ENCODE results near the gene CNPY1. TPM values are rescaled to one million over a fixed set of nuclear protein-coding genes. Genes with fewer than 3 reads are reported as not detected.
"Not testable (repeated sequence)": the region's sequence is repeated elsewhere in the genome, so short reads cannot be mapped to it uniquely, and the experiment has no call there.

CNPY1 gene
- not detected for total RNA-seq
- long read RNA-seq, result 0 reads

DNA sequence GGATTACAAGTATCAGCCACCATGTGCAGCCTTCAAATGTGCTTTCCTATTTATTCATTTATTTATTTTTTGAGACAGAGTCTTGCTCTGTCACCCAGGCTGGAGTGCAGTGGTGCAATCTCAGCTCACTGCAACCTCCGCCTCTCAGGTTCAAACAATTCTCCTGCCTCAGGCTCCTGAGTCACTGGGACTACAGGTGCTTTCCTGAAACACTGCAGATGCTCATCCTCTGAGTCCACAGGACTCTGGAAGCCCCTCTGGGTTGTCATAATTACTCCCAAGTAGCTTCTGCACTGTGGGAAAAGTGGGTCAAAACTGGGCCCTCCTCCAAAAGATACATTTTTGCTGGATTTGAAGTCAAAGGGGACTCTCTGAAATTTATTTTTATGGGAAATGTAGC, at the start of gene CNPY1:
Gene CNPY1 (minus strand): TSS at position 111 of the 400 bp plus-strand sequence. CDS start 630 bp downstream, outside the sequence.
- intact Hi-C loops (cut with DNase I, micrococcal nuclease); ATAC-seq; DNase-seq: not testable (repeated sequence)

DNA sequence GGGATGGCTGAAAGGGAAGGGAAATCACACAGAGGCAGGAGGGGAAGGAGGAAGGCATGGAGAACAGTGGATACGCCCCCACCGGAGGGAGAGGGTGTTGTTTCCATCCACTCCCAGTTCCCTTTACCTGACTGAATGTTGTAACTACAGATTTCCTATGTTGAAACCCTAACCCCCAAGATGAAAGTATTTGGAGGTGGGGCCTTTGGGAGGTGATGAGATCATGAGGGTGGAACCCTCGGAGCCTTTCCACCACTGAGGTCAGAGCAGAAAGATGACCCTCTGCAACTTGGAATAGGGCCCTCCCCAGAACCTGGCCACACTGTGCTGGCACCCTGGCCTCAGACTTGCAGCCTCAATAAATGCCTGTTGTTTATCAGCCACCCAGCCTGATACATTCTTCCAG, 48.6 kb upstream of the CNPY1 start:
- no peak for ATAC-seq
- DNase-seq, result no peak
- intact Hi-C loops (cut with DNase I, micrococcal nuclease), result loop anchor here in 1 of 2 donors (5.0 kb wide), 1 partner anchor 142 kb away; no protein-coding TSS in a partner anchor

DNA sequence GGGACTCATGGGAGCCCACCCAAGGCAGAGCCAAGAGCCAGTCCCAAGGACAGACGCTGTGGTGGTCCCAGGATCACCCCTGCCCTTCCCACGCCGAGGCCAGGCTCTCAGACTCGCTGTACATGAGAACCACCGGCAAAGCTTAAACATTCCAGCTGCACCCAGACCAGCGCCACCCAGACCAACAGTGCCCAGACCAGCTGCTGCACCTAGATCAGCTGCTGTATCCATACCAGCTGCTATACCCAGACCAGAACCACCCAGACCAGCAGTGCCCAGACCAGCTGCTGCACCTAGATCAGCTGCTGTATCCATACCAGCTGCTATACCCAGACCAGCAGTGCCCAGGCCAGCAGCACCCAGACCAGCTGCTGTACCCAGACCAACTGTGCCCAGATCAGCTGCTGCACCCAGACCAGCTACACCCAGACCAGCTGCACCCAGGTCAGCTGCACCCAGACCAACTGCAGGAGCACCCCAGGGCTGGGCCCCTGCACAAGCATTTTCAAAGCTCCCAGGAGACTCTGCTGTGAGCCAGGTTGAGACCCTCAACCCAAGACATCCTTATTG, 47.9 kb upstream of the CNPY1 start:
- intact Hi-C loops (cut with DNase I, micrococcal nuclease), result no loop called here
- ATAC-seq, result no peak
- DNase-seq, result peak in 1 of 2 donors; percentile 24

DNA sequence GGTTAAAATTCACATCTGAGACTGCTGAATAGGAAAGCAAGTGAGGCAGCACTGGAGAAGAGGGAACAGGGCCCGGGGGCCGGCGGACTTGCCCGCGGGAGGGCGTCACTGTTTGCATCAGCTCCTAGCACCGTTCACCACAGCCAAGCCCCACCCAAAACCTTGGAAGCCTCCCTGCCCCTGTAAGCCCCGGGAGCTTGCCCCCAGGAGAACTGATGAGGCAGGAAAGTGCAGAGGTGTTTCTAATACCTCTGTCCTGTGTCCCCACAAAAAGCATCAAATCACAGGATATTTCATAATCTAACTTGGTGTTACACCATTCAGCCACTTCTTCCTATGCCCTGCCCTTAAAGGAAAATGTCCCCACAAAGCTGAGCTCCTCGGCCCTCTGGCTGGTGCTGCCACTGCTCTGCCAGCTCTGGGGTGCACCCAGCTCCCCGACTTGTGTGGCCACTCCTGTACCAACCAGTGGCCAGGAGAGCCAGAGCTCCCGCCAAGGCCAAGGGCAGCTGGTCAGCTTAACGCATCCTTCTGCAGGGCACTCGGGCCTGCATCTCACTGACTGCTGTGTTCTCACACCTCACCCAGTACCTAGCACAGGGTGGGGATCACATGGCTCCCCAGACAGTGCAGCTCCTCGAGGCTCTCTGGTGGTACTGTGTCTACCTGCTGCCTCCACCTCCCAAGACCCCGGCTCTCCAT, 47.3 kb upstream of the CNPY1 start:
- intact Hi-C loops (cut with DNase I, micrococcal nuclease), result no loop called here

DNA sequence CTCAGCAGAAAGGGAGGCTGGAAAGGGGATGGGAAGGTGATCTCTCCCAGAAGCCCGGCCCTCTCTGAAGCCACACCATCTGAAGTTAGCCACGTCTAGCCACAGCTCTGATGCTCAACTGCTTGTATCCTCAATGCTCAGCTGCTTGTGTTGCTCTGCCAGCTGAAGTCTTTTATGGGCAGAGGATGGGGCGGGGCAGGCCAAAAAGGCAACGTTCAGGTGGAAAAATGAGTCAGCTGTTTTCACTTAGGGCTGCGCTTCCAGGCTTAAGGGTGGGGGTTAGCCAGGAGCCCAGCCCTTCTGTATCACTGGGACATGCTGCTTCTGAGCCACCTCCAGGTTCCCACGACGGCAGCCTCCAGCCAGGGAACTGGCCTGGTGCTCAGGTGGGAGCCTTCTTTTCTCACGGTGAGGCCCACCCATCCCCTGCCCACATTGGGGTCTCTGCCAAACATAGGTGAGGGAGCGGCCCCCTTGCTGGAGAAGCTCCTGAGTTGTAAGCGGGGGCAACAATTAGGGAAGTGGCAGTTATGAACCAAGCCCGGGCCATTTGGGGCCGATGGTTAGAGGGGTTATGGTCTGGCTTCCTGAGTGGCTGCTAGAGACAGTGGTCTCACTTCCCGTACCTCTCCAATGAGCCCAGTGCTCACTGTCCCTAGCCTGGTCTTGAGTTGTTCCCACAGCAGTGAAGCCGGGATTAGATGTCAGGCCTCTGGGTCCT, 44.9 kb upstream of the CNPY1 start:
- intact Hi-C loops (cut with DNase I, micrococcal nuclease), result no loop called here
- peak; percentile 42 to 53 for DNase-seq
- ATAC-seq, result peak; percentile 84

More for the DNA sequence above, 47.3 kb upstream of the CNPY1 start:
- ATAC-seq, result no peak
- no peak for DNase-seq

DNA sequence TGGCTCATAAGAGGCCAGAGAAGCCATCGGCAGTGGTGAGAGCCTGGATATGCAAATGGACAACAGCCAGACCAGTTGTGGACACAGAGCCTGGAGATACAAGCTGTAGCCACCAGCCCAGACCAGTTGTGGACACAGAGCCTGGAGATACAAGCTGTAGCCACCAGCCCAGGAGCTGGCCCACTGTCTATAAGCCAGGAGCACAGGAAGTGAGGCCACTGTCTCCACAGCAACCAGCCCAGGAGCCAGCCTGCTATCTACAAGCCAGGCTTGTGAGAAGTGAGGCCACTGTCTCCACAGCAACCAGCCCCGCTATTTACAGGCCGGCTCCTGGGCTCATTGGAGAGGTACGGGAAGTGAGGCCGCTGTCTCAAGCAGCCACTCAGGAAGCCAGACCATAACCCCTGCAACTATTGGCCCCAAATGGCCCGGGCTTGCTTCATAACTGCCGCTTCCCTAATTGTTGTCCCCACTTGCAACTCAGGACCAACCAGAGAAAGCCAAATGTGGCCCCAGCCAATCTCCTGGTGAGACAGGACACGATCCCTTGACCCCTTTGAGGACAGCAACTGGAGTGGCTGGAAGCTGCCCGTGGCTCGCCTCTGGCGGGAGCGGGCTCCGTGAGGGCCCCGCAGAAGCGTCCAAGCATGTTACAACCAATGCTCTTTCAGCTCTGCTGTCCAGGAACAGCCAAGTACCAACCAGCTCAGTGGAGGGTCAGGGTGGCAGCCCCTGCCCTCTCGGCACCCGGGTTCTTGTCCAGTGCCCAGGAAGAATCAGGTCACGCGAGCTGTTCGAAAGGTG, 44.1 kb upstream of the CNPY1 start:
- peak in 1 of 2 donors; percentile 31 for DNase-seq
- intact Hi-C loops (cut with DNase I, micrococcal nuclease), result no loop called here

DNA sequence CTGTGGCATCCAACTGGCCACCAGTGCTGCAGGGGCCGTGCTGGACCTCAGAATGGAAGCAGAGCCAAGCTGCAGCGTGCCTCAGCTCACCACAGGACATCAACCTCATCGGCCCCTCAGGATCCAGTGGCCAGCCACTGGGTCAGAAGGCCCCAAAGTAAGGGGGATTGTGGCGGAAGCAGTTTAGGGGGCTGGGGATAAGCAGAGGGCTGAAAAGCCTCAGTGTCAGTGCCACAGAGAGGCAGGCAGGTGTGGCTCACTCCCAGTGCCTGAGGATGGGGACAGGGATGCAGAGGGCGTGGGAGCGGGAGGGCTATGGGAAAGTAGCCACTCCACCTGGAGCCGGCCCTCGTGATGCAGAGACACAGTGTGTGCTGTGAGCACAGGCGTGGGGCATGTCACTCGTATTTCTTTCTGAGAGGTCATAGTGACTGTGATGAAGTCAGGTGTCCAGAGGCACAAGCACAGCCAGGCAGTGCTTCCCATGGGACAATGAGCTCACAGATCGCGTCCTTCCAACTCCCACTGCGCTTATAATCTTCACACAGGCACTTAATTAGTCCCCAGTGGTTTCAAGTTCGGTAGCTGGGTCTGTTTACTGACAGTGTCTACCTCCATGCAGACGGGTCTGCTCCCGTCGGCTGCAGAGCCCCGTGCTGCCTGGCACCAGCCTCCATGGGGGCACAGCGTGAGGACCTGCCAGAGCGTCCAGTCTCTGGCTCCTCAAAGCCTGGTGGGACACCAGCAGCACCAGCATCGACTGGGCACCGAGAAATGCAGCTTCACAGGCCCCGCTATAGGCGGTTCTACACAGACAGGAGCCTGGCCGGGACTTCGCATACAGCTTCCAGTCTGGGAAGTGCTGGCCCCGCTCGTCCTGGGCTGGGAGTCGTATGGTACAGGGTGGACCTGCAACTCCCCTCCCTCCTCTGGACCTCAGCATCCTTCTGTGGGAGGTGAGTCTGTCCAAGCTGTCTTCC, 42.9 kb upstream of the CNPY1 start:
- no peak for ATAC-seq
- intact Hi-C loops (cut with DNase I, micrococcal nuclease), result no loop called here
- DNase-seq, result peak in 1 of 2 donors; percentile 16

More for the DNA sequence above, 44.1 kb upstream of the CNPY1 start:
- ATAC-seq, result peak; percentile 40

DNA sequence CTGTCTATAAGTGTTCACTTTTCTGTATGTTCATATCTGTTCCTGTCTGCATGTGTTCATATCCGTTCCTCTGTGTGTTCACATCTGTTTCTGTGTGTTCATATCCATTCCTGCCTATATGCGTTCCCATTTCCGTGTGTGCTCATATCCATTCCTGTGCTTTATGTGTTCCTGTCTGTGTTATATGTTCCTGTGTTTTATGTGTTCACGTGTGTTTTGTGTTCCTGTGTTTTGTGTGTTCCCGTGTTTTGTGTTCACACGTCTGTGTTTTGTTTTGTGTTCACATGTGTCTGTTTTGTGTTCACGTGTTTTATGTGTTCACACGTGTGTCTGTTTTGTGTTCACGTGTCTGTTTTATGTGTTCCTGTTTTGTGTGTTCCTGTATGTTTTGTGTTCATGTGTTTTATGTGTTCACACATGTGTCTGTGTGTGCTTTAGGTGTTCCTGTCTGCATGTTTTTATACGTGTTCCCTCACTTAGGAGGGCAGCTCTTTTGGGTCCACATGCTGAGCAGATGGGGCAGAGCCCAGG, 42.2 kb upstream of the CNPY1 start:
- ATAC-seq (no peak), DNase-seq (no peak)
- intact Hi-C loops (cut with DNase I, micrococcal nuclease), result no loop called here

DNA sequence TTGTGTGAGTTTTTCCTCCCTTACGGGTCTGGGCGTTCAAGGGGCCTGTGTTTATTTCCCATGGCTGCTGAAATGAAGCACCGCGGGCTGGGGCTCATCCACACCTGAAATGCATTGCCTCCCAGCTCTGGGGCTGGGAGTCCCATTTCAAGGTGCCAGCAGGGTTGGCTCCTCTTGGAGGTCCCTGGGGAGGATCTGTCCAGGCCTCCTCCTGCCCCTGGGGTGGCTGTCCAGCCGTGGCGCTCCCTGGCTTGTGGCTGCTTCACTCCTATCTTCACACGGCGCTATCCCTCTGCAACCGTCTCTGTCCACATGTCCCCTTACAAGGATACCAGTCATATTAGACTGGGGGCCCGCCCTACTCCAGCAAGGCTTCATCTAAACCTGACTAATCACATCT, 41.1 kb upstream of the CNPY1 start:
- no peak for DNase-seq
- intact Hi-C loops (cut with DNase I, micrococcal nuclease), result no loop called here
- ATAC-seq, result no peak

DNA sequence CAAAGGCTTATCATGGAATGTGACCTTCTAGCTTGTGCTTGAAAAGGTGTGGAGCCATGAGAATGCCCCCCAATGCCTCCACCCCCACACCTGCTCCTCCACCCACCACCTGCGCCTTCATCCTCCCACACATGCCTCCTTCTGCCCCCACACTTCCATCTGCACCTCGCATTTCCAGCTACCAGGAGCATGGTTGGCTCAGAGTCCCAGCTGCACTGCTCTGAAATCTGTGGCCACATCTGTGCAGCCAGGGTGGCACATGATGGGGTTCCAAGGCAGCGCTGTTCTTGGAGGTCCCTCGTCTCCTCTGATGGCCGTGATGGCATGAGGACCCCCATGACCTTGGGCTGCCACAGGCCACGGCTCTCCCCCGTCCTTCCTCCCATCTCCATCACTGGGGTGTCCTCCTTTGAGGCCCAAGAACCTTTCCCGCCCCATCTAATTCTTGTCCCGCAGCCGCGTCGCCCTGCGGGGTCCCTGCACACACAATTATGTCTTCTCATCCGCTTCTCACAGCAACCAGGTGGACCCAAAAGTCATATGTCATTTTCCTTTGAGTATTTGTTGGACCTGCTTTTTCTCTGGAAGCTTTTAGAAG, 40.6 kb upstream of the CNPY1 start:
- intact Hi-C loops (cut with DNase I, micrococcal nuclease), result no loop called here
- ATAC-seq (no peak), DNase-seq (no peak)

DNA sequence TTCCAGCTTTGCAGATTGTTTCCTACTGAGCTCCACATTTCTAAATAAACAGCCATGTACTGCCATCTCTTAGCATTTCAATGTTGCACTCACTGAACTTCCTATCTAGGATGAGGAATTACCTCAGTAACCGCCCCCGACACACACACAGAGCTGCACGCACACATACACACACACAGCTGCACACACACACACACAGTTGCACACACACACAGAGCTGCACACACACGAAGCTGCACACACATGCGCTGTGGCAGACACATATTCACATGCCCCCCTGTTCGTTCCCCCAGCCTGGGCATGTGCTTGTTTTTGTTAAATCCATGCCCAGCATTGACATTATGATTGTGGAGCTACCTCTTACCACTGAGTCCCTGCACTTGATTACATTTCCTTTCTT, 39.6 kb upstream of the CNPY1 start:
- DNase-seq, result no peak
- intact Hi-C loops (cut with DNase I, micrococcal nuclease), result no loop called here
- no peak for ATAC-seq

DNA sequence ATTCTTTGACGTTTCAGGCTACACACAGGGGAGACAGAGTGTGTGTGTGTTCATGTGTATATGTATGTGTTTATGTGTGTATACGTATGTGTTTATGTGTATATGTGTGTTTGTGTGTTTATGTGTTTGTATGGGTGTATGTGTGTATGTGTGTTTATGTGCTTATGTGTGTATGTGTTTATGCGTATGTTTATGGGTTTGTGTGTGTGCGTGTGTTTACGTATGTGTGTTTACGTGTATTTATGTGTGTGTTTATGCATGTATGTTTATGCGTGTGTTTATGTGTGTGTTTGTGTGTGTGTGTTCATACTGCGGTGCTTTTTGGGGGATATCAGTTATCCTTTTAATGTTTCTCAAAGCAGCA, 39.2 kb upstream of the CNPY1 start:
- ATAC-seq (no peak), DNase-seq (no peak)
- intact Hi-C loops (cut with DNase I, micrococcal nuclease), result no loop called here

DNA sequence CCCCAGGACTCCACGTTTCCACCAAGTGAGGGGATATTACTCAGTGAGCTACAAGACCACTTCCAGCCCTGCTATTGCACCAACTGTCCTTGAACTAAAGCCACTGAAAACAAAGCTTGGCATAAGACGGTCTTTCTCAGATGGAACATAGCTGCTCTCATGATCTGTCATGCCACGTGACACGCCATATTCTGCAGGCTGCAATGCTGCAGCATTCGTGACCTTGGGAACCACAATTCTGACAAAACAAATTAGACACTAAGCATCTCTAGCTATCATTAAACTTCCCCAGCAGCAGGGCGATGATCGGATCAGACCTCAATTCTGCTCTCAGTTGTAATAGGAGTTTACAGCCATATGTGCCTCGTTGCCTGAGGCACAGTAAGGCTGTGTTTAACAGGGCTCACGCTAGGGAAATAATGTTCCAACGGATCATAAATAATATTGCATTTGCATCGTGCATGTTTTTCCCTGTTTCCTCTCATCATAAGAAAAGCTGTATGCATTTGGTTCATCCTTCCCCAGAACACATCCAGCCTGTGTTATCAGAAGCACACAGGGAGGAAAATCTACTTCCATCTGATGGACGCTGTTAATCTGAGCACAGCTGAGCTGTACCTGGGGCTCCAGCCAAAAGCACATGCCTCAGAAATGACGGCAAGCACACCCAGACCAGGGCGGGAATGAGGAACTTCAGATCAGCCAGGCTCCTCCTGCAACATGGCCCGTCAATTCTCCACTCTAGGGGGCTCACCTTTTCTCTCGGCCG, 38.6 kb upstream of the CNPY1 start:
- DNase-seq (peak in 1 of 2 donors; percentile 38), ATAC-seq (peak; percentile 66)
- intact Hi-C loops (cut with DNase I, micrococcal nuclease), result no loop called here

DNA sequence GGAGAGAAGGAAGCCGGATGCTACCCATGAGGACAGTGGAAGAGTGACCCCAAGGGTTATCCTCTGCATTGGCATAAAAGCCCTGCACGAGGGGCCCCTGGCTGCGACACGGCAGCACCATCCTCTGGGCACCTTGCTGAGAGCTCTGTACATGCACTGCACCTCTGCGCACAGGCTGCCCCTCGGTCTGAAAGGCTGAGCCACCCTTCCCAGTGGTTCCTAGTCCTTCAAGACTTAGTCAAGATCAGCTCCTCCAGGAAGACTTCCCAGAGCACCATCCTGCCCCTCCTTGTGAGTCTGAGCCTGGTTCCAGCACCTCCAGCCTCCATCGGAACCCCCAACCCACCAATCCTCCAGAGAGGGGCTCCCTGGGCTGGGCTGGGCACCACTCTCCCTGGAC, 37.9 kb upstream of the CNPY1 start:
- DNase-seq (no peak), ATAC-seq (no peak)
- intact Hi-C loops (cut with DNase I, micrococcal nuclease), result no loop called here

DNA sequence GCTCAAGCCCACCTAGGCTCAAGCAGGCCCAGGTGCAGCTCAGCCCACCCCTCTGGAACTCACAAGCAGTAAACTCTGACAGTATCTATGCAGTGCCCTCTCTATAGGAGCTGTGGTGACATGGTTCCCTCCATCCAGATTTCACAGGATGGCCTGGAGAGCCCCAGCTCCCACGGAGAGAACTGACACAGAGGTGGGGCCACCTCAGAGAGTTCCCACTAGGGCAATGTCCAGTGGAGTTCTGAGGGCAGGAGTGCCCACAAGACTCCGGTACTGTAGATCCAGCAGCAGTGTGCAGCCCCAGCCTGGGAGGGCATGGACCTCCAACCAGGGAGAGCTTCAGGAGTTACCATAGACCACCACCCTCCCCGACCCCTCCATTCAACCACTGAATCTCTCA, 37.3 kb upstream of the CNPY1 start:
- intact Hi-C loops (cut with DNase I, micrococcal nuclease), result no loop called here
- DNase-seq, result no peak
- no peak for ATAC-seq

DNA sequence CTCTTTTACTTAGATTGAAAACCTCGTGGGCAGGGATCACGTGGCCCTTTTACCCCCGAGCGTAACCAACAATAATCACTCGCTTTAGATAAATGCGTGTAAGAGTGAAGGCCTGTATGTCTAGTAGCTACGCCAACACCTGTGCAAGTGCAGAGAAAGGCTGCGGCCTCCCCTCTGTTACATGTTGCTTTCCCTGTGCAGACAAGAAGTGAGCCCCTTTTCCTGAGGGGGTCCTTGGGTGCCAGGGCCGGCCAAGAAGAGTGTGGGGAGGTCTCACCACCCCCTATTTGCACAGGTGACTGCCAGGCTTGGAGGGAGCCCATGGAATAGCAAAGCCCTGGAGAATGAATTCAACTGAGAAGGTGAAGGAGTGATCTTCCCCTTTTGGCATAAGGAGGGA, 35.6 kb upstream of the CNPY1 start:
- intact Hi-C loops (cut with DNase I, micrococcal nuclease), result no loop called here
- no peak for DNase-seq
- ATAC-seq, result no peak
